DMS53 (cell line): ENCODE data around the gene SAGE1.
"Not testable (repeated sequence)": the region's sequence is repeated elsewhere in the genome, so short reads cannot be mapped to it uniquely, and the experiment has no call there.

Experiments
- DNase-seq: peaks from one replicate; lab custom pipeline; 2025; lab: John Stamatoyannopoulos, UW

SAGE1 gene

DNA sequence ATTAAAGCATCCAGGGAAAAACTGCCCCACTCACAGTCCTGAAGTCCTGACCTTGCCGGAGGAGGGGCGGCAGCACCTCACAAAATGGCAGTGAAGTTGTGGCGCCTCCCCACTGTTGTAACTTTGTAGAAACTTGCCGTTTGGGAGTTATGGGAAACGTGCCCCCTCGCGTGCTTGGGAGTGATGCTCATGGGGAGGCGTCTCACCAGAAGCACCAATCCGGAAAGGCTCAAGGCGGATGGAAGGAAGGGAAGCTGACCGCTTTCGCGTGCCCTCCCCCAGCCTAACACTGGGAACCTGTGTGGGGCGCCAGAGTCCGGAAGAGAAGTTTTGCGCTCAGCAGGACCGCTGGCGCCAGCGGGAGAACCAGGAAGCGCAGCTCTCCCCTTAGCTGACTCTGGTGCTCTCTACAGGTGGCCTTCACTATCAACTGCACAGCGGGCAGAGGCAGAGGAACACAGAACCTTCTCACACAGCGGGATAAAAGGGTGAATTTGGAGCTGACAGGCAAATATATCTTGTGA, at the start of gene SAGE1, which contains the start of gene CT45A10:
Gene SAGE1 (plus strand): TSS at position 423 of the 524 bp plus-strand sequence. CDS start 2,527 bp downstream, outside the sequence.
Gene CT45A10 (minus strand): TSS at position 151 of the 524 bp plus-strand sequence. CDS start 8,100 bp downstream, outside the sequence.
- DNase-seq = peak; percentile 83

DNA sequence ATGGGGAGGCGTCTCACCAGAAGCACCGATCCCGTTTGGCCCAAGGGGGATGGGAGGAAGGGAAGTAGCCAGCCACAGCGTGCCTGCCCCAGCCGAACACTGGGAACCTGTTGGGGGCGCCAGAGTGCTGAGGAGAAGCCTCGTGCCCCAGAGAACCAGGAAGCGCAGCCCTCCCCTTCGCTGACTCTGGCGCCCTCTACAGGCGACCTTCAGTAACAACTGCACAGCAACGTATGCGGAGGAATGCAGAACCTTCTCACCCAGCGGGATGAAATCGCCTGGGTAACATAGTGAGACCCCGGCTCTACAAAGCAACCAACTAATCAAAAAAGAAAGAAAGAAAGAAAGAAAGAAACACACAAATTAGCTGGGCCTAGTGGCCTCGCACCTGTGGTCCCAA, 39.1 kb upstream of the SAGE1 start, which contains the start of gene CT45A8:
Gene CT45A8 (minus strand): TSS at position 101 of the 400 bp plus-strand sequence. CDS start 3,755 bp downstream, outside the sequence.
- DNase-seq = not testable (repeated sequence)

DNA sequence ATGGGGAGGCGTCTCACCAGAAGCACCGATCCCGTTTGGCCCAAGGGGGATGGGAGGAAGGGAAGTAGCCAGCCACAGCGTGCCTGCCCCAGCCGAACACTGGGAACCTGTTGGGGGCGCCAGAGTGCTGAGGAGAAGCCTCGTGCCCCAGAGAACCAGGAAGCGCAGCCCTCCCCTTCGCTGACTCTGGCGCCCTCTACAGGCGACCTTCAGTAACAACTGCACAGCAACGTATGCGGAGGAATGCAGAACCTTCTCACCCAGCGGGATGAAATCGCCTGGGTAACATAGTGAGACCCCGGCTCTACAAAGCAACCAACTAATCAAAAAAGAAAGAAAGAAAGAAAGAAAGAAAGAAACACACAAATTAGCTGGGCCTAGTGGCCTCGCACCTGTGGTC, 21.8 kb upstream of the SAGE1 start, which contains the start of gene CT45A9:
Gene CT45A9 (minus strand): TSS at position 101 of the 400 bp plus-strand sequence. CDS start 3,751 bp downstream, outside the sequence.
- not testable (repeated sequence) for DNase-seq

- not testable (repeated sequence) for DNase-seq
These were observed 10.8 kb upstream of the SAGE1 start for GRCh38 chrX:135882741-135883140.

DNA sequence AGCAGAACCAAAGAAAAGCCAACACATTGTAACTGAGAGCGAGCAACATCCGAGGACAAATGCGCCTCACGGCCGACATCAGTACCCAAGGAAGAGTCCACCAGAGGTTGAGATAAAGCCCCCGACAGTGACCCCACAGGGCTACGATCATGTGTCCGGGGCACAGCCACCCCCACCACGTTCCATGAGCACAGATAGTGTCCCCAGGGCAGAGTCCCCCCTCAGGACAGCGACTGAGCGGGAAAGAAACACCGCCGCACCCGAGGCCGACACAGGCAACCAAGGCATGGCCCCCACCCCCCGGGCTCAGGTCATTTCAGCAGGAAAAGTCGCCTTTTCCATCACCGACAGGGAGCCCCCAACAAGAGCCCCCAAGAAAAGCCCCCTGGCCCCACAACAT, 5.3 kb upstream of the SAGE1 start:
- not testable (repeated sequence) for DNase-seq

GRCh38 chrX:135888976-135889375, 4.5 kb upstream of the SAGE1 start:
- peak; percentile 78 for DNase-seq

- DNase-seq = no peak
These were observed 3.4 kb upstream of the SAGE1 start for GRCh38 chrX:135890087-135890585.

DNA sequence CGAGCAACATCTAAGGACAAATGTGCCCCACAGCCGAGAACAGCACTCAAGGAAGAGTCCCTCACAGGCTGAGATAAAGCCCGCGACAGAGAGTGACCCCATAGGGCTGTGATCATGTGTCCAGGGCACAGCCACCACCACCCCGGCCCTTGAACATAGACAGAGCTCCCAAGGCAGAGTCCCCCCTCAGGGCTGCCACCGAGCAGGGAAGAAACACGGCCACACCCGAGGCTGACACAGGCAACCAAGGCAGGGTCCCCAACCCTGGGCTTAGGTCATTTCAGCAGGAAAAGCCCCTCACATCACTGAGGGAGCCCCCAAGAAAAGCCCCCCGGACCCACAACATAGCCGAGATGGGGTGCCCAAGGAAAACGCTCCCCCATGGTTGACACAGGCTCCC, 735 bp upstream of the SAGE1 start:
- no peak for DNase-seq

DNA sequence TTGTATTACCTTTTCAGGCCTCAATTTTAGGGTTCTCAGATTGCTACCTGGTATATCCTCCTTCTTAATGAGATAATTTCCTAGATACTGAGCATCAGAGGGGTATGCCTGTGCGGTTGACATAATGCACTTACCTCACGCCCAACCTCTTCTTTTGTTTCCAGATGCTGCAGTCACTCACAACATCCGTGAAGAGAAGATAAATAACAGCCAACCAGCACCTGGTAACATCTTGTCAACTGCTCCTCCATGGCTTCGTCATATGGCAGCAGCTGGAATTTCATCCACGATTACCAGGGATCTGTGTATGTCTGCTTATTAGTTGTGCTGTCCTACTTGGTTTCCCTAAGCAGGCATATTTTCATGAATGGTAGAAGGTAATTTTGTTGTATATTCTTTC, 16.7 kb downstream of the SAGE1 start:
- DNase-seq = no peak

DNA sequence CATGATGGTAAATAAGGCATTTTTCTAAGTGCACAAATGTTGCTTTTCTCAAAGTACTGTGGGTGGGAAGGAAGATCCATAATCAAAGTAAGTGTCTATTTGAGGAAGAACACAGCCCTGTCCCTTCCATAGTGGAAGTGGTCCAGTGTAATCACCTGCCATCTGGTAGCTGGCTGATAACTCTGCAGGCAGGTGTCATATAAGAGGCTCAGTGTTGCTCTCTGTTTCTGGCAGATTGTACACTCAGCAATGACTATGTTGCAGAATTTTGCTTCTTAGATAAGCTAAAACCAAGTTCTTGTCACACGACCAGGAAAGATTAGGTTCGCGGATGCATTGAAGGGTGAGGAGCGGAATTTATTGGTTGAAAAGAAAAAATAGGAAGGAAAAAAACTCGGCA, 20.9 kb downstream of the SAGE1 start:
- DNase-seq = no peak

- not testable (repeated sequence) for DNase-seq
These were observed 27.0 kb downstream of the SAGE1 start for GRCh38 chrX:135920516-135920915.

GRCh38 chrX:135923353-135923752, 29.8 kb downstream of the SAGE1 start:
- DNase-seq = peak; percentile 46

DNA sequence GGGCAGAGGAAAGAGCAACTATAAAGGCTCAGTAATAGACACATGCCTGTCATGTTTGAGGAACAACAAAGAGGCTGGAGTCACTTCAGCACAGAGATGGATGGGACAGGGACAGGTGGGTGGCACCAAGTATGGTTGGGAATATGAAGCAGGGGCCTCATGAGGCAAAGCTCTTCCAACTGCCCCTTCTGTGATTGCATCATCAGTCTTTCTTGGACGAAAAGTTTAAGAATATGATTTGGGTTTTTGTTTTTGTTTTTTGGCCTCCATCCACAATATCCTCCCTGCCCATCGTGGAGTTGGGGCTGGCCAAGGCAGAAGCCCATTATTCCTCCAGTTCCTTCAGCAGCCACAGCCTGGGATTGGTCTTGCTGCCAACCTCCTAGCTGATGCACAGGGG, 34.4 kb downstream of the SAGE1 start:
- no peak for DNase-seq

DNA sequence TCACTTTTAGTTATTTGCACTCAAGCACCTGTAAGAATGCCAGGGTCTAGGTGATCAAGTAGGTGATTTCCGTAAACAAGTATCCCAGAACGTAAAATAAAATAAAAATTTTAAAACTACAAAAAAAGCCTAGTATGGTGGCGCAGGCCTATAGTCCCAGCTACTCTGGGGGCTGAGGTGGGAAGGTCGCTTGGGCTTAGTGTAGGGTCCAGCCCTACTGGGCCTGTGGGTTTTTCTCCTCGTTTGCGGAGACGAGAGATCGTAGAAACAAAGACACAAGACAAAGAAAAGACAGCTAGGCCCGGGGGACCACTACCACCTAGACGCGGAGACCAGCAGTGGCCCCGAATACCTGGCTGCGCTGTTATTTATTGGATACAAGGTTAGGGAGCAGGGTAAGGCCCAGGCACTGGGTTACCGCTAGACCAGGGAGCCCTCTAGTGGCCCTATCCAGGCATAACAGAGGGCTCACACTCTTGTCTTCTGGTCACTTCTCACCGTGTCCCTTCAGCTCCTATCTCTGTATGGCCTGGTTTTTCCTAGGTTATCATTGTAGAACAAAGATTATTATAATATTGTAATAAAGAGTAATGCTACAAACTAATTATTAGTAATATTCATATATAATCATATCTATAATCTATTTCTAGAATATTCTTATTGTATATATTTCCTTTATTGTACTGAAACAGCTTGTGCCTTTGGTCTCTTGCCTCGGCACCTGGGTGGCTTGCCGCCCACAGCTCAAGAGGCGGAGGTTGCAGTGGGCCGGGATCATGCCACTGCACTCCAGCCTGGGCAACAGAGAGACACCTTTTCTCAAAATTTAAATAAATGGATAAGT, 38.4 kb downstream of the SAGE1 start:
- DNase-seq = peak; percentile 78

DNA sequence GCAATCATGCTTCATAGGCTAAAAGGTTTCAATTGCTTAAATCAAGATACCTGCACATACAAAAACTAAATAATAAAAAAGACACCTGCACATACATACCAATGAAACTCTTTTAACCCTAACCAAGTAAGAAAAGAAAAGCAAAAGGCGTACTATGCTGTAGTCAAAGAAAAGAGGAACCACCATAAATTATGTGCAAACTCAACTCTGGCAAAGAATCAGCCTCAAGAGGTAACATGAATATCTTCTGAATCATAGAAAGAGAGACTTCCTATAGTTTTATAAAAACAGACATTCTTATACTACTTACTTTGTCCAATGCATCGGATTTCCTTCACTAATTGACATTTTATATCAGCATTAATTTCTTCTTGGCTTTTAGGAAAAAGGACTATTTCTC, 51.0 kb downstream of the SAGE1 start:
- DNase-seq = no peak

- no peak for DNase-seq
These were observed 57.8 kb downstream of the SAGE1 start for GRCh38 chrX:135951291-135951690.
